DMS79 (cell line): ENCODE results near the gene COL23A1.
"Not testable (repeated sequence)": the region's sequence is repeated elsewhere in the genome, so short reads cannot be mapped to it uniquely, and the experiment has no call there.

Experiments
- DNase-seq: peaks from one replicate; lab custom pipeline; 2025; lab: John Stamatoyannopoulos, UW

COL23A1 gene

GRCh38 chr5:178378527-178379484, 211.4 kb downstream of the COL23A1 start:
- no peak for DNase-seq

- DNase-seq, result no peak
Measured at GRCh38 chr5:178377583-178378270, 212.5 kb downstream of the COL23A1 start.

GRCh38 chr5:178376921-178377582, 213.1 kb downstream of the COL23A1 start:
- no peak for DNase-seq

- DNase-seq, result no peak
Measured at GRCh38 chr5:178375348-178375747, 214.8 kb downstream of the COL23A1 start.

GRCh38 chr5:178373711-178374110, 216.5 kb downstream of the COL23A1 start:
- DNase-seq, result no peak

- DNase-seq, result no peak
Measured at GRCh38 chr5:178372142-178372571, 218.0 kb downstream of the COL23A1 start.

GRCh38 chr5:178371362-178372111, 218.7 kb downstream of the COL23A1 start:
- DNase-seq, result no peak

GRCh38 chr5:178370102-178370501, 220.1 kb downstream of the COL23A1 start:
- no peak for DNase-seq

GRCh38 chr5:178369469-178369868, 220.7 kb downstream of the COL23A1 start:
- not testable (repeated sequence) for DNase-seq

- DNase-seq, result no peak
Measured at GRCh38 chr5:178368716-178369300, 221.4 kb downstream of the COL23A1 start.

GRCh38 chr5:178368274-178368673, 221.9 kb downstream of the COL23A1 start:
- DNase-seq, result no peak

GRCh38 chr5:178367736-178368120, 222.5 kb downstream of the COL23A1 start:
- no peak for DNase-seq

- DNase-seq, result no peak
Measured at GRCh38 chr5:178366998-178367735, 223.0 kb downstream of the COL23A1 start.

- DNase-seq, result no peak
Measured at GRCh38 chr5:178365501-178366440, 224.4 kb downstream of the COL23A1 start.

- no peak for DNase-seq
Measured at GRCh38 chr5:178364326-178364675, 225.9 kb downstream of the COL23A1 start.

GRCh38 chr5:178363501-178364325, 226.5 kb downstream of the COL23A1 start:
- DNase-seq, result no peak

- no peak for DNase-seq
Measured at GRCh38 chr5:178361657-178362445, 228.3 kb downstream of the COL23A1 start.

- DNase-seq, result no peak
Measured at GRCh38 chr5:178360926-178361235, 229.3 kb downstream of the COL23A1 start.
